Activated CD4-positive, alpha-beta T cell treated with anti-CD3 and anti-CD28 coated beads, Interleukin-2, amount 50 U/mL, for 48 hours (primary cell): ENCODE data around the gene PARP9.
"Not testable (repeated sequence)": the region's sequence is repeated elsewhere in the genome, so short reads cannot be mapped to it uniquely, and the experiment has no call there.

ENCODE experiments used
- DNase-seq, 2 experiments: peaks; one replicate each; pipeline ENCODE4 v3.0.0-alpha.2; 2020

Gene PARP9

DNA sequence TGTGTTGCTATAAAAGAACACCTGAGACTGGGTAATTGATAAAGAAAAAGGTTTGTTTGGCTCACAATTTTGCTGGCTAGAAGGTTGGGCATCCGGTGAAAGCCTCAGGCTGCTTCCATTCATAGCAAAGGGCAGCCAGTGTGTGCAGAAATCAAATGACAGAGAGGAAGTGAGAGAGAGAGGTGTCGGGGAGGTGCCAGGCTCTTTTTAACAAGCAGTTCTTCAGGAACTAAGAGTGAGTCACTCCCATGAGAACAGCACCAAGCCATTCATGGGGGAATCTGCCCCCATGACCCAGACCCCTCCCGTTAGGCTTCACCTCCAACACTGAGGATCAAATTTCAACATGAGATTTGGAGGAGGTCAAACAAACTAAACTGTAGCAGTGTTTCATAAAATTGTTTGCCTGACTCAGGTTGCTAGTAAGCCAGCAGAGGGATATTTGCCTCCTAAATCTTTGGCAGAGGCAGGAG, 8.9 kb upstream of the PARP9 start:
- DNase-seq: peak in 1 of 2 experiments; percentile 43

DNA sequence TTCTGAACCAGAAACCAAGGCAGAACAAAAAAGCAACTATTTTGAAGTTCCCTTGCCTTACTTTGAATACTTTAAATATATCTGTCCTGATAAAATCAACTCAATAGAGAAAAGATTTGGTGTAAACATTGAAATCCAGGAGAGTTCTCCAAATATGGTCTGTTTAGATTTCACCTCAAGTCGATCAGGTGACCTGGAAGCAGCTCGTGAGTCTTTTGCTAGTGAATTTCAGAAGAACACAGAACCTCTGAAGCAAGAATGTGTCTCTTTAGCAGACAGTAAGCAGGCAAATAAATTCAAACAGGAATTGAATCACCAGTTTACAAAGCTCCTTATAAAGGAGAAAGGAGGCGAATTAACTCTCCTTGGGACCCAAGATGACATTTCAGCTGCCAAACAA, 4.7 kb upstream of the PARP9 start:
- no peak for DNase-seq

DNA sequence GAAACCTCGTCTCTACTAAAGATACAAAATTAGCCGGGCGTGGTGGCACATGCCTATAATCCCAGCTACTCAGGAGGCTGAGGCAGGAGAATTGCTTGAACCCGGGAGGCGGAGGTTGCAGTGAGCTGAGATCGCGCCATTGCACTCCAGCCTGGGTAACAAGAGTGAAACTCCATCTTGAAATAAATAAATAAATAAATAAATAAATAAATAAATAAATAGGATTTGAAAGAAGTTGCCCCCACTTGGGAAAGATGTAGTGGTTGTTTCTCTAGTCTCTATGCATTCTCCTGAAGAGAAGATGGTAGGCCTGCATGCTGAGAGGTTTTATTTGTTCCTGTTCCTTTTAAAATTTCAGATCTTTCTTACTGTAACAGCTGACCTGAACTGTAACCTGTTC, 4.0 kb upstream of the PARP9 start:
- not testable (repeated sequence) for DNase-seq

DNA sequence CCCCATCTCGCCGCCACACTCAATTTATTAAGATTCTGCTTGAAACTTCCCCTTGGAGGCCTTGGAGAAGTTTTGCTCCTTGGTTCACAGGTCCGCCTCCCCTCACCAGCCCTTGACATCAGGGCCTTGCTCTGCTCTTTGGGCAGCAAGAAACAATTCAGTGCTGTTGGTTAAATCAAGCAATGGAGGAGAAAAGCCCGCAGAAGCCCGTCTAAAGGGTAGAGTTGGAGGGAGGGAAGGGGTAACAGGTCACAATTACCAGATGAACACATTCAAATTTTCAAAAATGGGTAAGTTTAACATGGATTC, 429 bp downstream of the PARP9 start:
- peak in 1 of 2 experiments; percentile 36 for DNase-seq

DNA sequence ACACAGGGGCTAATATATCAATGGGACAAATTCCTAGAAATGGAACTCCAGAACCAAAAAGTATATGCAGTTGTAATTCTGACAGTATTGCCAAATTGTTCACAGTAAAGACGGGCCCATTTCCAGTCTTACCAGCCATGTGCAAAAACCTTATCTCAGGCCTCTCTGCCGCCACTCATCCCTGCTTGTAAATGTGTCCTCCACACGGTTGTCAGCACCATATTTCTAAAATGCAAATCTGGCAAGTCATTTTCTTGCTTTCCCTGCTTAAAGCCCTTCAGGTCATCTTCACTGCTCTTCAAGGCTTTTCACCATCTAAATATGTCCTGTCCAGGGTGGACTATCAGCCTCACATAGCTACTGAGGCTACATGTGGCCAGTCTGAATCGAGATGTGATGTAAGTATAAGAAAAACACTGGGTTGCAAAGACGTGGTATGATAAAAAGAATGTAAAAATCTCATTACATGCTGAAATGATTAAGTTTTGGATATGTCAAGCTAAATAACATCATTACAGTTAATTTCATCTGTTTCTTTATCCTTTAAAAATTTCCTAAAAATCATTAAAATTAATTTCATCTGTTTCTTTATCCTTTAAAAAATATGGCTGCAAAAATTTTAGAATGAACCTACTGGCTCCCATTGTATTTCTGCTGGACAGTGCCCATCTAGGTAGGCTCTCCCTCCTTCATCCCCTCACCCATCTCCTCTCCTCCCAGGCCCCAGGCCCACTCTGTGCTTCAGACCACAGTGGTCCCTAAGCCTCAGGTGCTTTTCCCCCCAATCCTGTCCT, 980 bp downstream of the PARP9 start:
- no peak for DNase-seq

DNA sequence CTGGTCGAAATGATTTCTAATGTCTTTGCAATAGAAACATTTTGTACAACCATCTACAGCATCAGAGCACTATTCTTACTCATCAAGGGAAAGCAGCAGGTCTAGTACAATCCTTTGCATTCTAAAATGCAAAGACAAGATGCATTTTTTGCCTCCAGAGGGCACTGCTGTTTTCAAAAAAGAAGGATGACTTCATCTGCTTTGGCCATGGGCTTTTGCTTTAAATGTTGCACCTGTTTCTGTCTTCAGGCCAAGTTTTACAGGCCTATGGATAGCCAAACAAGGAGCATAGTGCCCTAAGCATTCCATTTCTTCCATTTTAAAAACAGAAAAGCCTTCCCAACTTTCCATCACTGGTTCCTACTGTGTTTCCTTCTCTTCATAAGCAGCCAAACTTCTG, 3.4 kb downstream of the PARP9 start:
- DNase-seq: peak; percentile 44 to 64

DNA sequence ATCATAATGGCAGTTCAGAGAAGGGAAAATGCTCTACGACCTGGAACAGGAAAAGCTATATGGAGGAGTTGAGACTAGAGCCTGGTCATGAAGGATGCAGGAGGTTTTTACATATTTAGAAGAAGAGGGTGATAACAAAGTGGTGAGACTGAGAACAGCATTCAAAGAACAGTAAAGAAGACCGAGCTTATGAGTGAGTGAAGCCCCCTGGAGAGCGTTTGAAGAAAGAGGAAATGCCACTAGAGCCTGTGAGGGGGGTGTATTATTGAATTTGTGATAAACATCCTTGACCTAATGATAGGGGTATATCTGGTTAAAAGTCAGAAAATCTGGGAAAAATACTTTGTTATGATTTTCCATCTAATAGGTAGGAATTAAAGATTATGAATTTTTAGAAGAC, 4.2 kb downstream of the PARP9 start:
- no peak for DNase-seq

DNA sequence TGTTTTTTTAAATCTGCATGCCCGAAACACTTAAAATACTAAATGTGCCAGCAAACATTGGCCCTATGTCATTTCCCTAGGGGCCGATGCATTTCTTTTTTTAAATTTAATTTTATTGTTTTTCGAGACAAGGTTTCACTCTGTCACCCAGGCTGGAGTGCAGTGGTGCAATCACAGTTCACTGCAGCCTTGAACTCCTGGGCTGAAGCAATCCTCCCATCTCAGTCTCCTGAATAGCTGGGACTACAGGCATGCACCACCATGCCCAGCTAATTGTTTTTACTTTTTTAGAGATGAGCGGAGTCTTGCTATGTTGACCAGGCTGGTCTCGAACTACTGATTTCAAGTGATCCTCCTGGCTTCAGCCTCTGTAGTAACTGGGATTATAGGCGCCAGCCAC, 5.5 kb downstream of the PARP9 start:
- no peak for DNase-seq

DNA sequence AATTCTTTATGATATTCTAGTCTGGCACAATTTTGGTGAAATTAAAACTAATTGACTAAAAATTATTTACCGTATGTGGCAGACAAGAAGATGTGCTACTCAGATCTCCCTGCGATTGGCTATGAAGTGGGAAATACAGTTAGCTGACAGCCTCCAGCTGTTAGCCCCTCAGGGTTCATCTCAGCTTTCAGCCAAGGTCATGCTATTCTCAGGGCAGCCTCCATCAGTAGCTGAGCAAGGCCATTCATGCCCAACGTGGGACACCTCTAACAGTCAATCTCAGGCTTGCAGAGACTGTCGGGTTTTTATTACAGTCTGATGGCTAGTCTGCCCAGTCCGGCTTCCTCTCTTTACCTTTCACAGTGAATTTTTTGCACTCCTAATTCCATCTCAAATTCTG, 6.7 kb downstream of the PARP9 start:
- DNase-seq: no peak

DNA sequence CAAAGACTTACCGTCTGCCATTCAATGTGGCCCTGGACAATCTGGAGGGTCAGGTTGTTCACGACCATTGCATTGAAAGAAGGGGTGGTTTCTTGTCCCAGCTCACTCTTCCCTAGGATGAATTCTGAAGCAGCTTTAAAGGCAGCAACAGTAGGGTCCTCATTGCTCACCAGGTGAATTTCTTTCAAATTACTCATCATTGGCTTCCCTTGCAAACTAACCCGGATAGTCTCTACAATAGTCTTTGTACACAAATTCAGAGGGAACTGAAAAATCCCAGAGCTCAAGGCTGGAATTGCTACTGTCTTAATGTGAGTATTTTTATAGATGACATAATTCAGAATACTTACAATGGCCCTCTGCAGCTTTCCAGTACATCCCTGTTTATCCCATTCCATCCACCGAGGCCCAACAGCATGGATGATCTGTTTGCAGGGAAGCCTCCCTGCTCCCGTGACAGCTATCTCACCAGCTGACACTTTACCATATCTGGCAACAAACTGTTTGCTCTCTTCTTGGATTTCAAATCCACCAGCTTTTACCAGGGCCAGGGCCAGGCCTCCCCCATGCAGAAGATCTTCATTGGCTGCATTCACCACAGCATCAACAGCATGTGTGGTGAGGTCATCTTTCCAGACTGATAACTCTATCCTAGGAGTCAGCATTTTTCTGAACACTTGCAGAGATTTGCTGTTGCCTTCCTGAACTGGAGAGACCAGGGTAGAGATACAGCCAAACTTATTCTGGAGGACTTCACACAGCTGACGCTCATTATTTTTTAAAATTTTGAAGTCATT, 8.6 kb downstream of the PARP9 start:
- DNase-seq: no peak

DNA sequence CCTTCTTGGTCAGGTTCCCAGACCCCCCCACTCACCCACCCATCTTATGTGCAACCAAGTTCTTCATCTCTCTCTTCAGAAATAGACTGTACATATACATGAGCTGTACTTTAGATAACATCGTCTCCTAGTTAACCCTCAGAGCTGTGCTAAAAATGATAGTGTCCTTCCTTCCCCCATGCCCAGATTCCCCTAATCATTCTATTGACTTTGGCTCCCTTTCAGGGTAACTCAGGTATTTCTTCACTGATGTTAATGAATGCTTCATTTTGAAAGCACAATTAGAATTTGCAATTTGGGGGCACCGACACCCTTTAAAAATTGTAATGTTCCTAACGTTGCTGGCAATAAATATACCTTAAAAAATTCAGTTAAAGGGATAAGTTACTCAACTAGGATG, 10.9 kb downstream of the PARP9 start:
- DNase-seq: no peak

DNA sequence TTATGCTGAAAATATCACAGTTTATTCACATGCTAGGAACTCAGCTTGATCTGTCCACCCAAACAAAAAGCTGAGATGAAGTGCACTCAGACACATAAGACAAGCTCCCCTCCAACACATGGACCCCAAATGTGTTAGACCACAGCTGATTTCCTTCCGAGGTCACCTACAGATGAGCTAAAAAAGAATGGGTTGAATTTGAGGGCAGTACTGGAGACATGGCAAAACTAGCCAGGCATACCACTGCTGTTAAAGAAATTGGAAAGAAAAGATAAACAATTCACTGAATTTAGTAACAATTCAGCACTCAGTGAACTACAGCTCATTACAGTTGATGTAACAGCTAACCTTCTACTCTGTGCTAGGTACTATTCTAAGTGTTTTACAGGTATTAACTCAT, 15.5 kb downstream of the PARP9 start:
- no peak for DNase-seq

DNA sequence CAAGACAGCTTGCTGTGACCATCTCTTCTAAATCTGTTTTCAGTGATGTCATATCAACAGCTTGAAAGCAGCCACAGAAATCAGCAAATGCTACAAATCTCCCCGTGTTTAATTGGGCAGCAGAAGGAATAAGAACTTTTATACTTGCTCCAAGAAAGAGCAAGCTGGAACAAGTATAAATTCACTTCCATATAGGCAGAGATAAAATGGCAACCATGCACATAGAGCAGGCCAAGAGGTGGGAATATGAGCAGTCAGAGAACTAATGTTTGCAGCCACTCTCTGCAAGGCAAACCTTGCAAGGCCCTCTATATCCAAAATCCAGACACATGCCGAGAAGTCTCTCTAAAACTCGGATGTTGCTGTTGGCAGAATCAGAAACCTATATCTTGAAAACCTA, 16.0 kb downstream of the PARP9 start:
- DNase-seq: no peak

DNA sequence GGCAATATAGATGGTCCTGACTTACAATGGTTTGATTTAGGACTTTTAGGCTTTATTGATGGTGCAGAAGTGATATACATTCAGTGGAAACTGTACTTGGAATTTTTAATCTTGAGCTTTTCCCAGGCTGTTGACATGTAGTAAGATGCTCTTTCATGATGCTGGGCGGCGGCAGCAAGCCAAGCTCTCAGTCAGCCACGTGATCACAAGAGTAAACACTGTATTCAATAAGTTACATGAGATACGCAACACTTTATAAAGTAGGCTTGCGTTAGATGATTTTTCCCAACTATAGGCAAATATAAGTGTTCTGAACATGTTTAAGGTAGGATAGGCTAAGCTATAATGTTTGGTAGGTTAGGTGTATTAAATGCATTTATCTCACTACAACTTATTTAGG, 17.9 kb downstream of the PARP9 start:
- no peak for DNase-seq

DNA sequence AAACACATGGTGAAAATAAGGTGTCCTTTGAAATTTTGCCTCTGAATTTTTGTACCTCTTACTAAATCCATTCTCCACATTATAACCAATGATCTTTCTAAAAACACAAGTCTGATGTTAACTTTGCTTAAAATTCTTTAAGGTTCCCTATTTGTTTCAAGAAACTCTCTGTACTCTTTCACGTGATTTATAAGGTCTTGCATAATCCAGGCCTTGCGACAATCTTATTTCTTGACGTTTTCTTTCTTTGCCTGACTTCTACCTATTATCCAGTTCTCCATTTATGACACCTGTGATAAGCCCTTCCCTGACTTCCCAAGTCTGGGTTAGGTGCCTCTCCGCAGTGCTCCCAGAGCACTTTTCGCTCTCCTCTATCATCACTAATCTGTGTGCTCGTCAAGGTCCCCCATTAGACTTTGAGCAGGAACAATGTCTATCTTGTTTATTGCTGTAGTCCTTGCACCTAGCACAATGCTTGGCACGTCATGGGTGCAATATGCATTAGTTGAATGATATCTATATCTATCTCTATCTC, 25.1 kb downstream of the PARP9 start:
- DNase-seq: no peak

DNA sequence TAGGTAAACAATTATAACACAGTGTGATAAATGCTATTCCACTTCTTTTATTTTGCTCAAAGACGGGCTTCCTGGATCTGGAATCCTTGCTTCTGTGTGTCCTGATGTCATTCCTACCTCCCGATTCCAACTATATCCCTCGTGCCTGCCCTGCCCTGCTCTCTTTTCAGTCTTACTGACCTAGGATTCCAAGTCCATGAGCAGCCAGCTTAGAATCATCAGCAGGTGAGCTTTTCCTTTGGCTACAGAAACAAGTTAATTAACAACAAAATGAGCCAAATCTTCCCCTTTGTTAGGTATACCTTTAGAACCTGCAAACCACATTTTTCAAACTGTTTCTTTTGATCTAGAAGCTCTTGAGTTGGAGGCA, 27.5 kb downstream of the PARP9 start:
- DNase-seq: no peak

DNA sequence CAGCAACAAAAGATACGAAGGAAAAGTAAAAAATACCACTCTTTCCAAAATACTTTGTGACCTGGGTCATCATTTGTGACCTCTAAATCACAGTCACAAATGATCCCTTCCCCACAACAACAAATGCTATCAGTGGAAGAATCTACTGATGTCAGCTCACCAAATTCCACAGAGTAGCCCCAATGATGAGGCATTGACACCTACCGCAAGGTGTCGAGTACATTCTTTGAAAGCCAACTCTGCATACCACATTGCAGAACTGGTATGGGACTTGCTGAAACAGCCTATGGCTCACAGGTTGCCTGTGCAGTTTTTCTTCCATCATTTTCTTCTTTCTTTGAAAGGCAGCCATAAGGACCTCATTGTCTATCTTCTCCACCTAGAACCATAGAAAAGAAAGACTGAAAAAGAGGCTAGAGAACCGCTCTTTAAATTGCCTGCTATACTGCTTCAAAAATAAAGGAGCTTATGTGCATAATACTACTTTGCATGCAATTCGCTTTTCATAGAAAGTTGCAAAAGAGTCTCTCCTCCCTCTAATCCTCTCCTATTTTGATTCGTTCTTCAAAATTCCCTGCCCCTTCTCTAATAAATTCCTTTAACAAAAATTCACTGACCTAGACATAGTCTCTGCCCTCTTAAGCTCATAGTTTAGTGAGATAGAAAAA, 28.0 kb downstream of the PARP9 start:
- no peak for DNase-seq

DNA sequence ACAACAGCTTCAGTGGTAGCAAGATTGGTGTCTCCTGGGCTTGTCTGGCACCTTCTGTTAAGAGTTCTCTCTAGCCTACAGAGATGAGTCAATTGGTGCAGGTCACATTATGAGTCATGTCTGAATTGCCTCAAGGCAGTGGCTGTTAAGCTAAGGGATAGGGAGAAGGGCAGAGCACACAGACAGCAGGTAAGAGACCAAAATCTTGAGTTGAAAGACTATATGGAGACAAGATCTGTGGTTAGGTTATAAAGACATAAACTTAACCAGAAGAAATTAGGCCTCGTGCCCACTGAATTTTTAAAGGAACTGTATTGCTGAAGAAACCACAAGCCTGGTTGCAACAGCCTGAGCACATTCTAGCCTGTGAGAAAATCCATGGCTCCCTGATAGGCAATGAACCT, 30.2 kb downstream of the PARP9 start:
- DNase-seq: peak; percentile 29 to 47

DNA sequence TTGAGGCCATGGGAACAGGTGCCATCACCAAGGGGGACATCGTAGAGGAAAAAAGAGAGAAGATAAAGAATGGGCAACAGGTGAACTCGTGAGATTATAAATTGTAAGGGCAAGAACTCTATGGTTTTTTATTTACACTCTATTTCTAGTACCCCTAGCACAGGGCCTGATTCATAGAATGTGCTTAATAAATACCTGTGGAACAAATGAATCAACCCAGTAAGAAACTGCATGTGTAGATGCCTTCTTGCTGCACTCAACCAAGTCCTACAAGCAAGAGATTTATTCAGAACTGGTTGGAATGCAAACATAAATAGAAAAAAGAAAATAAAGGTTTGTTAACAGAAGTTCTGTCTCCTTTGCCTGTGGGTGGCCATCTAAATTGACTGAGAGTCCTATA, 30.6 kb downstream of the PARP9 start:
- DNase-seq: no peak

DNA sequence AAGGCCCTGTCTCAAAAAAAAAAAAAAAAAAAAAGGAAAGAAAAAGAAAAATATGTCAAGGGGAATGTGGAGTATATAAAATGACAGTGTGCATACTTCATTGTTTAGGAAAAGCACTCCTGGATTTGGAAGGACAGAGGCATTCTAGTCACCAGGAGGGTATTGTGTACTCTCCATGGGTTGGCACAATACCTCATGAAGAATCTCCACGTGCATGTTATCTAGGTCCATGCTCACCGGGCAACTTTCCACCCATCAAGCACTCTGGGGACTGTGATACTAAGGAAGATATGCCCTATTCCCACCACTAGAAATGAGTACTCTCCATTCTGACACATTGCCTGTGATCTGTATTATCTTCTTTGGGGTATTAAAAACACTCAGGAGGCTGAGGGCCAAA, 33.9 kb downstream of the PARP9 start:
- no peak for DNase-seq

DNA sequence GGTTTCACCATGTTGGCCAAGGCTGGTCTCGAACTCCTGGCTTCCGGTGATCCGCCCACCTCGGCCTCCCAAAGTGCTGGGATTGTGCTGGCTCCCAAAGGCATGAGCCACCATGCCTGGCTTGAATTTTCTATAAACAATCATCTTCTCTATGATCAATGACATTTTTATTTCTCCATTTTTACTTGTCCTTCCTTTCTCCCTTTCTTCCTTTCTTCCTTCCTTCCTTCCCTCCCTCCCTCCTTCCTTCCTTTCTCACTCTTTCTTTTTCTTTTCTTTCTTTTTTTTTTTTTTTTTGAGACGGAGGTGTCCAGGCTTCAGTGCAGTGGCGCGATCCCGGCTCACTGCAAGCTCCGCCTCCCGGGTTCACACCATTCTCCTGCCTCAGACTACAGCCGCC, 40.8 kb downstream of the PARP9 start:
- no peak for DNase-seq

DNA sequence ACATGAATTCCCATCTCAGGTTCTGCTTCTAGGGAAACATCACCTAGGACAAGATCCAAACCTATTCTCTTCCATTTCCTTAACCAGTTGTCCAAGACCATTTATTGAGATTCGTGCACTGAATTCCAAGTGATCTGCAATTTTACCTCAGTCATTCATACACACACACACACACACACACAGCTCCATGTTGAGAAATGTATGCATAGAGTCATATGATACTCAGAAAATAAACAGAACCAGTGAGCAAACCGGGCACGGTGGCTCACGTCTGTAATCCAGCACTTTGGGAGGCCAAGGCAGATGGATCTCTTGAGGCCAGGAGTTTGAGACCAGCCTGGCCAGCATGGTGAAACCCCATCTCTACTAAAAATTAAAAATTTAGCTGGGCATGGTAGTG, 43.2 kb downstream of the PARP9 start:
- DNase-seq: no peak

DNA sequence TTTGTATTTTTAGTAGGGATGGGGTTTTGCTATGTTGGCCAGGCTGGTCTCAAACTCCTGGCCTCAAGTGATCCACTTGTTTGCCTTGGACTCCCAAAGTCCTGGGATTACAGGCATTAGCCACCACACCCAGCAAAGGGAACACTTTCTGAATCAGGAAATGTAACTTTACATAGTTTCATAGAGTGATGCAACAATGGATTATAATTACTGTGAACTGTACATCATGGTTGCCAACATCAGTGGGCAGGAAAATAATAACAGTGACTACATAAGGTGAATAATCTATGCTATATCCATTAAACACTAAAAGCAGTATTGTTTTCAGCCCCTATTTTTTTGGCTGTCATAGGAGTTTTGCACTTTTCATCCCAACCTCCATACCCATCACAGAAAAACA, 44.4 kb downstream of the PARP9 start:
- DNase-seq: no peak

DNA sequence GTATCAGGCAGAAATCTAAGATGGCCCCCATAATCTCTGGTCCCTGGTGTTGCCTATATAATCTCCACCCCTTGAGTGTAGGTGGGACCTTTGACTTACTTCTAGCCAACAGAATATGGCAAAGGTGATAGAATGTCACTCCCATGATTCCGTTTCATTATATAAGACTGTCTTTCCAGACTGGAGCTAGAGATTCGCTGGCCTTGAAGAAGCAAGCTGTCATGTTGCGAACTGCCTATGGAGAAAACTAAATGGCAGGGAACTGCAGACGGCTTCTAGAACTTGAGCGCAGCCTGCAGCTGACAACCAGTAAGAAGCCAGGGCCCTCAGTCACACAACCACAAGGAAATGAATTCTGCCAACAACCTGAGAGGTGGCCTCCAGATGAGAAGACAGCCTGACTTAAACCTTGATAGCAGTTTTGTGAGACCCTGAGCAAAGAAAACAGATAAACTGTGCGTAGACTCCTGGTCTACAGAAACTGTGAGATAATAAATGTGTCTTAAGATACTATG, 47.2 kb downstream of the PARP9 start:
- no peak for DNase-seq
